Activated CD4-positive, alpha-beta T cell treated with anti-CD3 and anti-CD28 coated beads for 4 hours (primary cell): ENCODE results near the gene EFCAB3.
"Not testable (repeated sequence)": the region's sequence is repeated elsewhere in the genome, so short reads cannot be mapped to it uniquely, and the experiment has no call there.

Experiments
- DNase-seq, 2 donors: peaks; one replicate each; pipeline ENCODE4 v3.0.0-alpha.2; 2020

The EFCAB3 gene

DNA sequence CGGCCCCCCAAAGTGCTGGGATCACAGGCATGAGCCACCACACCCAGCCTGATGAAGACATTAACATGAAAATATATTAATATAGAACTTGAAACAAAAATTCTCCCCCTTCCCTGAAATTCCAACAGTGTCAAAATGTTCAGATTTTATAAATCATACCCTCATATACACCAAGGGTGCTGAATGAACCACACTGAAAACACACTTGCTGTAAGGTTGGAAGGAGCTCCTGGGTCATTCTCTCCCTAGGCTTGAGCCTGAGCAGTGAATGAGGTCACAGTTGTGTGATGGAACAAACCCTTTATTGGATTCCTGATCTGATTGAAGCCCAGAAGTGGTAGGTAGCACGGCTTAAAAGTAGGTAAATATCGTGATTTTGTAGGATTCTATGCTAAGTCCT lies at the start of gene EFCAB3:
EFCAB3 (plus strand) TSS at position 301 of the 400 bp plus-strand sequence. CDS start 2,427 bp downstream, outside the sequence.
- no peak for DNase-seq

DNA sequence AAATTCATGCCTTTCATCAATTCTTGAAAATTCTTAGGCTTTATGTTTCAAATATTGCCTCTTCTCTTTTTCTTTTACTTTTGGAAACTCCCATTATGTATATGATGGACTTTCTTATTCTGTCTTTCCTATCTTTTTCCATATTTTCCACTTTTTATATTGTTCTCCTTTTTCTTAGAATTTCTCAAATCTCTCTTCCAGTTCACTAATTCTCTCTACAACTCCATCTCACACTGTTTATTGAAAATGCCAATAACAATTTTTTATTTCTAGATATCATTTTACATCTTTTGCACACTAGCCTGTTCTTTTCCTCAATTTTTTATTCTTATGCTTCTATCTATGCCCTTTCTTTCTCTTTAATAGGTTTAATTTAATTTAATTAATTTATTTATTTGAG lies 43.8 kb upstream of the EFCAB3 start:
- no peak for DNase-seq

DNA sequence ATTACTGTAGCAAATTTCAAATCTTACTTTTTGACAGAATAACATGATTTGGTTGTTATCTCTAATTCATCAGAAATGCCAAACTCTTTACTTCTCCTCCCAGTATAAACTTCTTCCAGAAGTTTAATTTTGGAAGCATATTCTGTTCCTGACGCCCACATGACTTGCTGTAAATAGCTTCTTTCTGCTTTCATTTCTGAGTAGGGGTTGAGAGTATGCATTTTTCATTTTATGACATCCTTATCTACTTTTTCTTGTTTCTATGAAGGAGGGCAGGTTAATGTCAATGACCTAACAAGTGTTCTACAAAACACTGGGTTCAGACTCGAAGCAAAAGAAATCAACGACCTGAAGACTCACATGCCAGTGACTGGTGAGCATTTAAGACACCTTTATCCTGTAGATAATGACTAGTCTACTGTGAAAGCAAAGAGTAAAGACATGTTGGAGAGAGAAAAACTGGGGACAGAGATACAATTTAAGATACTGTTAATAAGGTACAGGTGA lies 36.5 kb upstream of the EFCAB3 start:
- DNase-seq = no peak

DNA sequence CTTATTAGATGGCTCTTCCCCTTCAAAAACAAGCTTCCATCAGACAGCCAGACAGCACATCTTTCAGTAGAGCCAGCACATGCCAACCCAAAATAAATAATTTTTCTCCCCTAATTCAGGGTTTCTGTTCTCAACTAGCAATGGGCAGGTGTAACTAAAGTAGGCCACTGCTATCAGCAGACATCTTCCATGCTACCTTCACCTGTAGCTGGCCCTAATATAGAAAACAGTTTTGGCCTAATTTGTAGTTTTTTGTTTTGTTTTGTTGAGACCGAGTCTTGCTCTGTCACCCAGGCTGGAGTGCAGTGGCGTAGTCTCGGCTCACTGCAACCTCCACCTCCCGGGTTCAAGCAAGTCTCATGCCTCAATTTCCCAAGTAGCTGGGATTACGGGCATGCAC lies 29.2 kb upstream of the EFCAB3 start:
- DNase-seq = no peak

DNA sequence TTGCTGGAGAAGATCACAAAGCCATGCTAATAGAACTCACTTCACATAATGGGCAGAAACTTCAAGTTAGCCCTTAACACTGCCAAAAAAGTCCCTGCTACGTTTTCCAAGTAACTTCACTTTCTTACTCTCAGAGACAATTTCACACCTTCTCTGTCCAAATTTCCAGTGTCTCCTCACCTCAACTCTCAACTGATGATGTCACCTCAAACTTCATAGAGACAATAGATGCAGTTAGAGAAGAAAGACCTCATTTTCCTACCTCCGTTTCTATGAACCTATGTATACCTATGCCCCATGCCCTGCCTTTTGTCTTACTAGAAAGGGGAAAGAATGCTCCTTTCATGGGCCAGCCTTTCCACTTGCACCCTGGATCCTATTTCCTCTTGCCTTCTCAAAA lies 14.2 kb upstream of the EFCAB3 start:
- DNase-seq = no peak

DNA sequence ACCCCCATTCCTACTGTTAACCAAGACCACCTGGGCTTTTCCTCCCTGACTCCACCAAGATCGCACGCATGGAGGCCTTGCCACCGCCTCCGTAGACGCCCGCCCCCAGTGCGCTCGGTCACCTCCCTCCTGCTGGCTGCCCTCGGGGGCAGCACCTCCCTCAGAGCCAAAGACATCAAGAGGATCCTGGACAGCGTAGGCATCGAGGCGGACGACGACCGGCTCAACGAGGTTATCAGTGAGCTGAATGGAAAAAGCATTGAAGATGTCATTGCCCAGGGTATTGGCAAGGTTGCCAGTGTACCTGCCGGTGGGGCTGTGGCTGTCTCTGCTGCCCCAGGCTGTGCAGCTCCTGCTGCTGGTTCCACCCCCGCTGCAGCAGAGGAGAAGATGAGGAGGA lies 1.2 kb downstream of the EFCAB3 start:
- DNase-seq = no peak

DNA sequence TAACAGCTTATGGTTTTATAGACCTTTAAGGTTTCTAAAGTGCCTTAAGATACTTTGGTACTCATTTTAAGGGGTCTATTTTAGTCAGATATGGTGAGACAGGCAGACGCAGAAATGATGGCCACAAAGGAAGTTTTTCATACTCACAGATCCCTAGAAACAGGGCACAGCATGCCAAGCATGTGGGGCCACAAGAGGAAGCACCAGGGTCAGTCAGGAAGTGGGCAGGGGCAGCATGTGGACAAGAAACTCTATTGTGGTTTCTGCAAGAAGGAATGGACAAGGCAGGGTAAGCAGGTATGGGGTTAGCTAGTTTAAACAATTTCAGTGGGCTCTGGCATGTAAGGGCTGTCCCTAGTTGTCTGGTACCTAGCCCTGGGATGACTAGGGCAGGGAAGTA lies 8.5 kb downstream of the EFCAB3 start:
- DNase-seq = no peak

DNA sequence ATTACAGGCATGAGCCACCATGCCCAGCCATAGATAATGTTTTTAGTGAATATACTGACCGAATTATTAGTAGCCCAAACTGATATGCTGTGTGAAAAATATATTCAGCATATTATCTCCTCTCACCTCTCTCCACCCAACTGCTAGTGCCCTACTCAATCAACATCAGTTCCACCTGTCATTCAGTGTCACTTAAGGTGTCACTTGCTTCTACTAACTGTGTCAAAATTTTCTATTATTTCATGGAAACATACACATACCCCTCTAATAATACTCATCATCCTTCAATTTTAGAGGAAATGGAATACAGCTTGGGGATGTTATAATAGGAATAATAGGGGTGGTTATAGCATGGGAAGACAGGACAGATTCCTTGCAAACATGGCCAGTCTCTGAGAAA lies 12.6 kb downstream of the EFCAB3 start:
- DNase-seq = no peak

DNA sequence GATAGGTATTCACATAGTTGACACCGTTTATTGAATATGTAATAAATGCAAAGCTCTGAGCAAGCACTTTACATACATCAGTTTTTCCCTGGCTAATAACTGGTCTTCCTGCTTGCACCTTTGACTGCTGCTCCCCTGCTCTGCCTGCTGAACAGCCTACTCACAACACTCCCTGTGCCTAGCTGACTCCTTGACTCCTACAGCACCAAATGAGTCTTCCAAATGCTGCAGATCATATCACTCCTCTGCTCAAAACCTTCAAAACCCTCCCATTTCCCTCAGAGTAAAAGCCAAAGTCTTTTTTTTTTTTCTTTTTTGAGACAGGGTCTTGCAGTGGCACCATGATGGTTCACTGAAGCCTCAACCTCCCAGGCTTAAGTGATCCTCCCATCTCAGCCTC lies 18.5 kb downstream of the EFCAB3 start:
- no peak for DNase-seq

DNA sequence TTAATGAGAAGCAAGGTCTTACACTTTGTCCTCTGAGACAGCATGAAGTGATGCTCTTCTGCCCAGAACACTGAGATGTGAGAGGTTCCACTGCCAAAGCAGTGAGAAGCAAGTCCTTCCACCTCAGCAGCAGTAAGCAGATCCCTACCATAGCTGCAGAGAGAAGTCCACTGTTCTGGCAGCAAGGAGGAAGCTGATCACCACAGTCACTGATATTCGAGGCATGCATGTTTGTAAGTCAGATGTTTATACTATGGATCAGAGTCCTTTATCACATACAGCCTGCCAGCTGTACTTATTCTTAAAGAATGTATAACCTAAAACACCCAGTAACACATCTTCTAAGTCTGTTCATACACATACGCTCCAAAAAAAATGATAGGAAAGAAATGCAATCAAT lies 25.1 kb downstream of the EFCAB3 start:
- DNase-seq = no peak

DNA sequence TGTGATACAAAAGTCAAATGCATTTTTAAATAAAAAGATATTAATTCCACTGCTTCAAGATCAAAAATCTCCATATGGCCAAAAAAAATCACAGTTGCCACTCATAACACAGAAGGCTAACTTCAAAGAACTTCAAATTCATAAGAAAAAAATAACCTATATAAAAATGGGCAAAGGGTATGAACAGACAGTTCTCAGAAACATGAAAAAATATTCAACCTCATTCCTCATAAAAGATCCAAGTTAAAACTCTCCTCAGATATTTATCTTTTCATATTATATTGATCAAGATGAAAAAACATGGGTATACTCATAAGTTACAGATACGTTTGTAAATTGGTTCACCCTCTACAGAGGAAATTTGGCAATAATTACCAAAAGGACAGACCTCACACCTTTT lies 32.7 kb downstream of the EFCAB3 start:
- not testable (repeated sequence) for DNase-seq

DNA sequence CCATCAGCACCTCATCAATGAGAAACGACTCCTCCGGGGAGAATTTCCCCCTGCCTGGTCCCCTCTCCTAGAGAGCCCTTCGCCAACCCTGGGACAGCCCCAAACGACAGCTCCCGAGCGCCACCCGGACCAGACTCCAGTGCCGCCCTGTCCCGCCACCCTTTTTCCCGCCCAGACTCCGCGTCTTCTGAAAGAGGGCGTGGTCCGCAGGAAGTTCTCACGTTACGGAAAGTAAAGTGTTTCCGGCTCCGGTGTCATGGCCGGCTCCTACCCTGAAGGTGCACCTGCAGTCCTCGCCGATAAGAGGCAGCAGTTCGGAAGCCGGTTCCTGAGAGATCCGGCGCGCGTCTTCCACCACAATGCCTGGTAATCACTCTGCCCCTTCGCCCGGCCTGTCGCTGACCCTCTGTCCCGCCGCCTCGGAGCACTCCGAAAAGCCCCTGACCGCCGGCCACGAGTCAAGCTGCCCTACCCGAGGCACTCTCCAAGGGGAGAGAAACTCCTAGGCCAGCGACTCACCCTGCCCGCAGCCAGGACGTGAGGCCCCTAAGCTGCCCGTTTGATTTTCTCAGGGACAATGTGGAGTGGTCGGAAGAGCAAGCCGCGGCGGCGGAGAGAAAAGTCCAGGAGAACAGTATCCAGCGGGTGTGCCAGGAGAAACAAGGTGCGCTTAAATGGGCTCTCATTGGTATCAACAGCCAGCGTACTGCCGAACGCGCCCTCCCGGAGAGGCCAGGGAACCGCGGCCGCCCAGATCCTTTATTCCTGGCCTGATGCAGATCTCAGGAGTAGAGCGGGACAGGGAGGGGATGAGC lies 43.5 kb downstream of the EFCAB3 start, which contains the start of gene METTL2A:
METTL2A (plus strand) TSS at position 251 of the 815 bp plus-strand sequence; CDS start at position 257, 6 bp downstream.
- peak; percentile 77 to 81 for DNase-seq

DNA sequence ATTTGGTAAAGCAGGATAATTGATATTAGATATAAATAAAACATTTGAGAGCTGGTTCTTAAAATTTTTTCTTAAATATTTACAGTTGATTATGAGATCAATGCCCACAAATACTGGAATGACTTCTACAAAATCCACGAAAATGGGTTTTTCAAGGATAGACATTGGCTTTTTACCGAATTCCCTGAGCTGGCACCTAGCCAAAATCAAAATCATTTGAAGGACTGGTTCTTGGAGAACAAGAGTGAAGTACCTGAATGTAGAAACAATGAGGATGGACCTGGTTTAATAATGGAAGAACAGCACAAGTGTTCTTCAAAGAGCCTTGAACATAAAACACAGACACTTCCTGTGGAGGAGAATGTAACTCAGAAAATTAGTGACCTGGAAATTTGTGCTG lies 45.9 kb downstream of the EFCAB3 start:
- DNase-seq = not testable (repeated sequence)

DNA sequence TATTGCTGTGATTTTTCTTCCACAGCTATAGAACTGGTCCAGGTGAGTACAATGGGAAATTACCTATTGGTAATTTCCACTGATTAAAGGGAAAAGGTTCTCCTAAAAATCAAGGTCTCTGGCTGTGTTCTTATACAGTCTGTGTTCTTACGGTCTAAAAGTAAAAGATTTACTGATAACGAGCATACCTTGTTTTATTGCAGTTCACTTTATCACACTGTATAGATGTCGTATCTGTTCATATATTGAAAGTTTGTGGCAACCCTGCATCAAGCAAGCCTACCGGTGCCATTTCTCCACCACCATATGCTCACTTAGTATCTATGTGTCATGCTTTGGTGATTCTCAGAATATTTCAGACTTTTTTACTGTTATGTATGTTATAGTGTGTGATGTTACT lies 54.9 kb downstream of the EFCAB3 start:
- DNase-seq = not testable (repeated sequence)

DNA sequence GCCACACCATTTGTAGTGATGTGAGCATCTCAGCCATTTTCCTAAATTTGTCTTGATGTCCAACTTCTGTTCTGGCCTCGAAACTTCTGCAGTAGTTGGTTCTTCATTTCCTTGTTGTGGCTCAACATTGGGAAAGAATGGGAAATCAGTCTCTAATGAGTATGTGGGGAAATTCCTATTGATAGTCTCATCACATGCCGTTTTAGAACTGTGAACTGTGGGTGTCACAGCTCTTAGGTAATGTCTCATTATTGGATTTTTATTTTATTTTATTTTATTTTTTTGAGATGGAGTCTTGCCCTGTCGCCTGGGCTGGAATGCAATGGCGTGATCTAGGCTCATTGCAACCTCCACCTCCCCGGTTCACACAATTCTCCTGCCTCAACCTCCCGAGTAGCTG lies 60.8 kb downstream of the EFCAB3 start:
- not testable (repeated sequence) for DNase-seq

DNA sequence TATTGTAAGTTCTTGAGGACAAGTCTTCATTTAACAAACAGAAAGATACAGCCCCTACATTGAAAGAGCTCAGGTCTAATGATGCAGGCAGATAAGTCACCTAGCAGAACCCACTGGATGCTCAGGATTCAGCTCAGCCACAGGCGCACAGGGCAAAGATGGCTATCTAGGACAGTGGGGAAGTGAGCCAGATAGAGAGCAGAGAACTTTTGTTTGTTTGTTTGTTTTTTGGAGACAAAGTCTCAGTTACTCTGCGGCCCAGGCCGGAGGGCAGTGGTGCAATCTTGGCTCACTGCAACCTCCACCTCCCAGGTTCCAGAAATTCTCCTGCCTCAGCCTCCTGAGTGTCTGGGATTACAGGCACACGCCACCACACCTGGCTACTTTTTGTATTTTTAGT lies 63.7 kb downstream of the EFCAB3 start:
- no peak for DNase-seq

DNA sequence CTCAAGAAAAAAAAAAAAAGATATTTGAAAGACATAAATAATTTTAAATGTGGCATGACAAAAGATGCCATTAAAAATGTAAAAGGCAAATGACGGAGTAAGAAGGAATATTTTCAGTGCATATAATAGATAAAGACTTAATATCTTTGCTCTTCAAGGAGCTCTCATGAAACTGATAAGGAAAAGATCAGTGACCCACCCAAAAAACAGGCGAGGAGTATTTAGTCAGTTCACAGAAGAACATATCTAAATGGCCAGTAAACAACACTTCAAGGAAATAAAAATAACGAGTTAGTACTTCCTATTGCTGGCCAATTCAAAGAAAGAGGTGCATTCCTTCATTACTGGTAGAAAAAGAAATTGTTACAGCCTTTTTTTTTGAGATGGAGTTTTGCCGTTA lies 65.4 kb downstream of the EFCAB3 start:
- DNase-seq = not testable (repeated sequence)

DNA sequence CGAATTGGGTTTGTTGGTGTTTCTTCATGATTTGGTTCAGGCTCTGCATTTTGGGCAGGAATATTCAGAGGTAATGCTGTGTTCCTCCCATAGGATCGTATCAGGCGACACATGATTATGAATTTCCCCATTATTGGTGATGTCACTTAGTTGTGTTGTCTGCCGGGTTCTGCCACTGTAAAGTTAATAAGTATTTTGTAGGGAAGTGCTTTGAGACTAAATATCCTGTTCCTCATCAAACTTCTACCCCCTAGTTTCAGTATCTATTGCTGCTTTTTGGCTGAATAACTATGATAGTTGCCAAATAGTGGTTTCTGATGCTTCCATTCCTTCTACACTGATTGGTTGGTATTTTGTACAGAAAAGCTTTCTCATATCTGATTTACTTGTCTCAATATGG lies 71.8 kb downstream of the EFCAB3 start:
- DNase-seq = not testable (repeated sequence)

DNA sequence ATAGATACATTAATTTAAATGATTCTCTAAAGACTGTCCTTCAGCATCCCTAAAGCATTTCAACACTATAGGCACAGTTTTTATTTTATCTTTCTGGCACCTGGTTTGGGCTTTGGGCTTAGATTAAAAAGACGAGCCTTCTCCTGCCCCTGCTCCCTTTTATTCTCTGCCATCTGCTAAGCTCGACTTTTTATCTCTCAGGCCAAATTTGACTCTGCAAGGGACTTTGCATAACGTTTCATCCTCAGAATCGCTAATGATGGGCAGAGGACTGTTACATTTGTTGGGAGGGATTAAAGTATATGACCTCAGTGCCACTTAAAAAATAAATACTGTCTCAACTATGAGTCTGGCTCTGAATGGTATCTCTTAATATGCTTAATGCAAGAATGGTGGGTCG lies 72.7 kb downstream of the EFCAB3 start:
- DNase-seq = not testable (repeated sequence)

DNA sequence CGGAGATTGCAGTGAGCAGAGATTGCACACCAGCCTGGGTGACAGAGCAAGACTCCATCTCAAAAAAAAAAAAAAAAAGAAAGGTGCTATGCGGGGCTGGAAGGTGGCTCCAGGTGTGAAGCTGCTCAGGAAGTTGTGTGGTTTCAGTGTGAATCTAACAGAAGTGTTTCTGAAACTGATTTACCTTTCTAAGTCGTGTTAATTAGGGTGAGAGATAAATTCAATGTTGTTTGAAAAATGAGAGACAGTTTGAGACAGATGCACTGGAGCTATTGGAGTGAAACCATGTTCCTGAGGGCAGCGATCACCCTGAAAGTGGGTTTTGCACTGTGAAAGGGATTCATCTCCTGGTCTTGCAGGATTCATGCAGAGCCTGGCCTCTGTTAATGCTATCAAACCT lies 73.3 kb downstream of the EFCAB3 start:
- not testable (repeated sequence) for DNase-seq

DNA sequence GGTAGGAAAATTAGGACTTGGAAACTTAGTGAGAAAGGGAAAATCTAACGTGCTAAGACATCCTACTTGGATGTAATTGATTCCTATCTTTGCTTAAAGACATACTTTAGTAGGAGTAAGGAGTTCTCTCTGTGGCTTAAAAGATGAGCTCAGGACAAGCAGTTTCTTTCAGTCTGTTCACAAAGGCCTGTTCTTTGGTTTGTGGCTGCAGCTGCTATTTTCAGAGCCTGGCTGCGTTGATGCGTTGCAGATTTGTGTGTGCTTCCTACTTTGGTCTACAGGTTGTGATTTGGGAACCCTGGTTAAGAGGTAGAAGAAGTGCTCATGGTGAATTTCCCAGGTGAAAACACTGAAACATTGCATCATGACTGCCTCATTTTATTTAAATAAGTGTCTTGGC lies 73.8 kb downstream of the EFCAB3 start:
- DNase-seq = not testable (repeated sequence)

DNA sequence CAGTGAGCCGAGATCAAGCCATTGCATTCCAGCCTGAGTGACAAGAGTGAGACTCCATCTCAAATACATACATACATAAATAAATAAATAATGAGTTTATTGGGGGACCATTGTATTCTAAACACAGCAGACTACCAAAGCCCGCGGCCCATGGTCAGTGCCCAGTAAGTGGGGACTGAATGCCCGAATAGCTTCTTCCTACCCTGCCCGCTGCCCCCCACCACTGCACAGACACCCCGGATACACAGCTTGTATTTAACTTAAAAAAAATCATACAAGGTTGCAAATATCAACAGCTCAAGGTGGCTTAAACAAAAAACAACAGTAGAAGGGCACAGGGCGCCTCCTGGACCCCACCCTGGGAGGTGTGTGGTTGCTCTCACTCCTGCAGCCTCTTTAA lies 75.7 kb downstream of the EFCAB3 start:
- no peak for DNase-seq

DNA sequence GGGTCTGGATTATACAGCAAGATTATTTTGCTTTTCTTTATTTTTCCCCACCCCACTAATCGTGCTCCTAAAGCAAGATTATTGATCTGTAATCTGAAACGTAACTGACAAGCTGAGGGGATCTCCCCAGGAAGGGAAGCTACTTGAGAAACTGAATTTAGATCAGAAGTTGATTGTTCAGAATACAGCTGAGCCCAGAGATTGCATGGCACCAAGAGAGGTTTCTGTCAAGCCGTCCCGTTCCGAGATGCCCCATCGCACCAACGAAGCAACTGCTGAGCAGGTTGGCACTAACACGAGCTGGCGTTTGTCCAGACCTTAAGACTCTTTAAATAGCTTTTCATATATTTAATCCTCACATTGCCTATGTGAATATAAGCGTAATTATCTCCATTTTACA lies 78.1 kb downstream of the EFCAB3 start:
- not testable (repeated sequence) for DNase-seq

DNA sequence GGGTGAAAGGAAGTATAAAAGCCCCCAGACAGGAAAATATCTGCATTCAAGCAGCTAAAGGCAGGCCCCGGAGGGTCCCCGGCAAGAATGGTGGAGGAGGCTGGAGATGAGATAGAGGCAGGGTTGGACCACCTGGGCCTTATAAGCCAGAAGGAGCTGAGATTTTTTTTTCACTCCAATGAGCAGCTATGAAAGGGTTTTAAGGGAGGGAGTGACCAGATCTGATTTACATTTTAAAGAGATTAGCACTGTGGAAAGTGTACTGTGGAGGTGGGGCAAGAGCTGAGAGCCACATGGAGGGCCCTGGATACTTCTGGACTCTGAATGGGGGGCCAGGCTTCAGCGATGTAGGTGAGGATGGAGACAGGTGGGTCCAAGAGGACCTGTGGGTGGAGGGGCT lies 84.1 kb downstream of the EFCAB3 start:
- DNase-seq = not testable (repeated sequence)

DNA sequence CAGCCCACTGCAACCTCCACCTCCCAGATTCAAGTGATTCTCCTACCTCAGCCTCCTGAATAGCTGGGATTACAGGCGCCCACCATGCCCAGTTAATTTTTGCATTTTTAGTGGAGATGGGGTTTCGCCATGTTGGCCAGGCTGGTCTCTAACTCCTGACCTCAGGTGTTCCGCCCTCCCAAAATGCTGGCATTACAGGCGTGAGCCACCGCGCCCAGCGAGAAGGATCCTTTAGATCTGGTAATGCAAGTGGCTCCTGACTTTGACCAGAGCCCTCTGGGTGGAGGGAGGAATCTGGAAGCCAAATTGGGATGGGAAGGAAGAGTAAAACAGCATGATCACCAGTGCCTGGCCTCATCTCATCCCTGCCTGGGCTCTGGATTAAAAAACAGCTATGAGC lies 84.9 kb downstream of the EFCAB3 start:
- DNase-seq = not testable (repeated sequence)
